K562 (cell line): ENCODE results near the gene MYO1H. TPM values are rescaled to one million over a fixed set of nuclear protein-coding genes. Genes with fewer than 3 reads are reported as not detected.

Source experiments
- MEIS2 ChIP-seq: fragments of 450-650 bp; IDR thresholded peaks from 2 replicates; pipeline ENCODE4 v1.6.1; 2014; ENCODE audit warnings: mild to moderate bottlenecking; ENCODE audit not compliant: partially characterized antibody
- polyA plus RNA-seq, 8 experiments: library from polyadenylated mRNA; depleted of rRNA in 4 of 8; stranded (reverse) in 5 of 8; unstranded in 3 of 8; fragments of >200 nt; fragmentation: Nextera tagmentation in 2 of 8; fragmentation: Illumina TruSeq in 1 of 8; extraction: Ambion mirVana in 2 of 8; extraction: Trizol in 1 of 8; gene quantifications; 2 replicates each; pipeline versions ENCODE4 v1.2.1 to v1.2.3, GENCODE V29; 2011 to 2014; ENCODE audit warnings: inconsistent platforms in 1 of 8, missing spikeins in 1 of 8
- total RNA-seq, 7 experiments: library from RNA; depleted of rRNA in 6 of 7; stranded (reverse); fragments of >200 nt in 6 of 7; fragmentation: Illumina TruSeq in 2 of 7; extraction: Trizol in 2 of 7; gene quantifications; 2 replicates each; pipeline versions ENCODE4 v1.2.1 to v1.2.3, GENCODE V29; 2011 to 2021; ENCODE audit warnings: low replicate concordance in 1 of 7
- TF ChIP-seq, protein P1 (sequence below), 2 experiments: IDR thresholded peaks in 1 of 2; conservative IDR thresholded peaks in 1 of 2; 2 replicates each; pipeline ENCODE4 v1.6.1; 2016; ENCODE audit warnings: low read depth in 2 of 2, mild to moderate bottlenecking in 1 of 2, missing compliant biosample characterization in 1 of 2, missing genetic modification characterization in 1 of 2, moderate library complexity in 1 of 2
- TF ChIP-seq, protein P2 (sequence below): fragments of 250-450 bp; sonication (Bioruptor Pico); IDR thresholded peaks from 2 replicates; pipeline ENCODE4 v1.5.0; 2021; ENCODE audit warnings: mild to moderate bottlenecking, borderline replicate concordance
- TF ChIP-seq, protein P3 (sequence below): sonication (generic); formaldehyde crosslinking; IDR thresholded peaks from 2 replicates; pipeline ENCODE4 v1.8.0; 2022; ENCODE audit warnings: missing genetic modification reagents, mild to moderate bottlenecking, moderate library complexity, borderline replicate concordance
- TF ChIP-seq, protein P4 (sequence below): sonication (generic); IDR thresholded peaks from 2 replicates; pipeline ENCODE4 v1.6.1; 2016

MYO1H gene
- total and polyA plus RNA-seq, 9 of the 15 experiments (the other 6 are each of a cell fraction or from before 2014, with no cell fraction given), result not detected

DNA sequence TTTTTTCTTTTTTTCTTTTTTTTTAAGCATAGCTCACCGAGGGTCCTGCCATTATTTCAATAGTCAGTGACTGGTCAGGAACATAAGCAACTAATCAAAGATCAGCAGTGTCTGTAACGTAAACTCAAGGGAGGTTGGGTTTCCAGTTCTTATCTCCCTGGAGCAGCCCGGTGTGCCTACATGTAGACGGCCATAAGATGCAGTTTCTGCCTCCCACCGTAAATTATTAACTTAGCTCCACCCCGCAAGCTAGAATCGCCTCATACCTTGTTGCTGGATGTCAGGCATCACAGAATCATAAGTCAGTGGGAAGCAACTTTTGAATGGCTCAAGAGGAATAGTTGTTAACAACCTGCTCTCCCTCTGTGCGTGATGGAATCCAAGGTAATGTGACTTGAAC, at the start of gene MYO1H (continued):
- TF ChIP-seq MEIS2, result peak; percentile 56
- TF ChIP-seq, protein P1, sequence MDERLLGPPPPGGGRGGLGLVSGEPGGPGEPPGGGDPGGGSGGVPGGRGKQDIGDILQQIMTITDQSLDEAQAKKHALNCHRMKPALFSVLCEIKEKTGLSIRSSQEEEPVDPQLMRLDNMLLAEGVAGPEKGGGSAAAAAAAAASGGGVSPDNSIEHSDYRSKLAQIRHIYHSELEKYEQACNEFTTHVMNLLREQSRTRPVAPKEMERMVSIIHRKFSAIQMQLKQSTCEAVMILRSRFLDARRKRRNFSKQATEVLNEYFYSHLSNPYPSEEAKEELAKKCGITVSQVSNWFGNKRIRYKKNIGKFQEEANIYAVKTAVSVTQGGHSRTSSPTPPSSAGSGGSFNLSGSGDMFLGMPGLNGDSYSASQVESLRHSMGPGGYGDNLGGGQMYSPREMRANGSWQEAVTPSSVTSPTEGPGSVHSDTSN (CRISPR knock-in tag; IDR thresholded peaks at IDR 0.05; ENCODE audit: low read depth), result no peak
- TF ChIP-seq, protein P1 (tag; conservative IDR thresholded peaks at IDR 0.05; ENCODE audit: low read depth), result 0 out of 2 replicates have a peak, but pooled peaks have one; percentile 32
- TF ChIP-seq, protein P2, sequence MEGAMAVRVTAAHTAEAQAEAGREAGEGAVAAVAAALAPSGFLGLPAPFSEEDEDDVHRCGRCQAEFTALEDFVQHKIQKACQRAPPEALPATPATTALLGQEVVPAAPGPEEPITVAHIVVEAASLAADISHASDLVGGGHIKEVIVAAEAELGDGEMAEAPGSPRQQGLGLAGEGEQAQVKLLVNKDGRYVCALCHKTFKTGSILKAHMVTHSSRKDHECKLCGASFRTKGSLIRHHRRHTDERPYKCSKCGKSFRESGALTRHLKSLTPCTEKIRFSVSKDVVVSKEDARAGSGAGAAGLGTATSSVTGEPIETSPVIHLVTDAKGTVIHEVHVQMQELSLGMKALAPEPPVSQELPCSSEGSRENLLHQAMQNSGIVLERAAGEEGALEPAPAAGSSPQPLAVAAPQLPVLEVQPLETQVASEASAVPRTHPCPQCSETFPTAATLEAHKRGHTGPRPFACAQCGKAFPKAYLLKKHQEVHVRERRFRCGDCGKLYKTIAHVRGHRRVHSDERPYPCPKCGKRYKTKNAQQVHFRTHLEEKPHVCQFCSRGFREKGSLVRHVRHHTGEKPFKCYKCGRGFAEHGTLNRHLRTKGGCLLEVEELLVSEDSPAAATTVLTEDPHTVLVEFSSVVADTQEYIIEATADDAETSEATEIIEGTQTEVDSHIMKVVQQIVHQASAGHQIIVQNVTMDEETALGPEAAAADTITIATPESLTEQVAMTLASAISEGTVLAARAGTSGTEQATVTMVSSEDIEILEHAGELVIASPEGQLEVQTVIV (CRISPR knock-in tag), result no peak
- TF ChIP-seq, protein P3, sequence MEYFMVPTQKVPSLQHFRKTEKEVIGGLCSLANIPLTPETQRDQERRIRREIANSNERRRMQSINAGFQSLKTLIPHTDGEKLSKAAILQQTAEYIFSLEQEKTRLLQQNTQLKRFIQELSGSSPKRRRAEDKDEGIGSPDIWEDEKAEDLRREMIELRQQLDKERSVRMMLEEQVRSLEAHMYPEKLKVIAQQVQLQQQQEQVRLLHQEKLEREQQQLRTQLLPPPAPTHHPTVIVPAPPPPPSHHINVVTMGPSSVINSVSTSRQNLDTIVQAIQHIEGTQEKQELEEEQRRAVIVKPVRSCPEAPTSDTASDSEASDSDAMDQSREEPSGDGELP, result no peak
- TF ChIP-seq, protein P4, sequence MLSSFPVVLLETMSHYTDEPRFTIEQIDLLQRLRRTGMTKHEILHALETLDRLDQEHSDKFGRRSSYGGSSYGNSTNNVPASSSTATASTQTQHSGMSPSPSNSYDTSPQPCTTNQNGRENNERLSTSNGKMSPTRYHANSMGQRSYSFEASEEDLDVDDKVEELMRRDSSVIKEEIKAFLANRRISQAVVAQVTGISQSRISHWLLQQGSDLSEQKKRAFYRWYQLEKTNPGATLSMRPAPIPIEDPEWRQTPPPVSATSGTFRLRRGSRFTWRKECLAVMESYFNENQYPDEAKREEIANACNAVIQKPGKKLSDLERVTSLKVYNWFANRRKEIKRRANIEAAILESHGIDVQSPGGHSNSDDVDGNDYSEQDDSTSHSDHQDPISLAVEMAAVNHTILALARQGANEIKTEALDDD, result peak; percentile 27; the same call in 1 of the 2 replicates
- TF ChIP-seq, all 486 proteins: peak for 15
